CD4-positive, alpha-beta T cell treated with Interleukin-21 for 1 hour (primary cell): Measurements from ENCODE around the gene CRYGB.
A peak's percentile ranks its signal among the peaks of the same experiment; 100 is the strongest.

ENCODE experiments used
- DNase-seq: peaks from one replicate; pipeline ENCODE4 v3.0.0-alpha.2; 2020

Gene CRYGB

DNA sequence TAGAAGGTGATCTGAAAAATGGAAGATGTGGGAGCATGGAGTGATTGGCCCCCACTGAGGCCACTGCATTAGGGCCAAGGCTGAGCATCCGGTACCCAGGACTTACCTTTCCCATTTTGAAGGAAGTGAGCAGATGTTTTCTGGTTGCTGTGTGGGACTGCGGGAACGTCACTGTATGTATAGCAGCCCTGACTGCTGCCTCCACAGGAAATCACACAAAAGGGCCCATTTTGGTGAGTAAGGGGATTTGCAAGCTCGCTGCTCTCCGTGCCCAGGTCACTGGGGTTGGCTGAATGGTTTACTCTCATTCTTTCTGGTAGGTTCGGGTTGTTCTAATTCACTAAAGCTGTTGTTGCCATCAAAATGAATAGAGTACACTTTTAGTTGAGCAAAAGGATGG lies at the start of gene CRYGB:
TSS of gene CRYGB (minus strand) at position 153 of the 400 bp plus-strand sequence. CDS start at position 115, 38 bp downstream.
- DNase-seq, result no peak

GRCh38 chr2:208195531-208195930 lies 49.6 kb upstream of the CRYGB start:
- no peak for DNase-seq

DNA sequence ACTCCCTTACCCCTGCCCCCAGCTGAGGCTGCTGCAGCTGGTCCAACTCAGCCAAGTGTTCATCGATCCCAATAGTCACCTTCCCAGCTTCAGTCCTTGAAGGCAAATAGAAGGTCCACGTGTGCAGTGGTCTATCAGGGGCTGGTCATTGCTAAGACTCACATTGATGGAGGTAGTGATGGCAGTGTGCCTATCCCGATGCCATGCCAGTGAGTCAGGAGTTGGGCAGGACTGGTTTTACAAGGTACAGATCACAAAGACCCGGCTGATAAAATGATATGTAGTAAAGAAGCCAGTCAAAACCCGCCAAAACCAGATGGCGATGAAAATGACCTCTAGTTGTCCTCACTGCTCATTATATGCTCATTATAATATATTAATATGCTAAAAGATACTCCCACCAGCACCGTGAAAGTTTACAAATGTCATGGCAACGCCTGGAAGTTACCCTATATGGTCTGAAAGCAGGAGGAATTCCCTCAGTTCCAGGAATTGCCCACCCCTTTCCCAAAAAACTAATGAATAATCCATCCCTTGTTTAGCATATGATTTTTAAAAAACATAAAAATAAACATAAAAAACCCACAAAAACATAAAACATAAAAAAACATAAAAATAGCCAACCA lies 46.8 kb upstream of the CRYGB start:
- no peak for DNase-seq

- no peak for DNase-seq
These were observed 44.0 kb upstream of the CRYGB start, which contains the start of gene C2orf80 for GRCh38 chr2:208189810-208190503. TSS of gene C2orf80 (minus strand) at chr2:208190030. CDS start at chr2:208186986, 3,044 bp downstream.

GRCh38 chr2:208189069-208189809 lies 43.3 kb upstream of the CRYGB start:
- no peak for DNase-seq

- no peak for DNase-seq
These were observed 40.9 kb upstream of the CRYGB start for GRCh38 chr2:208186893-208187292.

DNA sequence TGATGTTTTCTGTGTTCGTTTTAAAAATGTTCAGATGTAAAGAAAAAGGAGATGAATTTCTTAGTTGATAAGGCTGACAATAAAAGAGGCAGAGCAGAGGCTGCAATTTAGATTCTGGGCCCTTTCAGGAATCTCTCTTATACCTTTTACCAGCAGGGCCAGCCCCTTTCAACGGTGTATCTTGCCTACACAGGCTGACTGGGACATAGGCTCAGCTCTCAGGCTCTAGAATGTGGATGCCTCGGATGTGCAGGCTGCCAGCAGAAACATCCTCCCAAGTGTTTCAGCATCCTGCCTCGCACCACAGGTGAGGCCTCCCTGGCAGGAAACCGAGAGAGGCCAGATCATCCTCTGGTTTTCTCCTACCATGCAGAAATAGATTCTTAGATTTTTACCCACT lies 40.5 kb upstream of the CRYGB start:
- no peak for DNase-seq

DNA sequence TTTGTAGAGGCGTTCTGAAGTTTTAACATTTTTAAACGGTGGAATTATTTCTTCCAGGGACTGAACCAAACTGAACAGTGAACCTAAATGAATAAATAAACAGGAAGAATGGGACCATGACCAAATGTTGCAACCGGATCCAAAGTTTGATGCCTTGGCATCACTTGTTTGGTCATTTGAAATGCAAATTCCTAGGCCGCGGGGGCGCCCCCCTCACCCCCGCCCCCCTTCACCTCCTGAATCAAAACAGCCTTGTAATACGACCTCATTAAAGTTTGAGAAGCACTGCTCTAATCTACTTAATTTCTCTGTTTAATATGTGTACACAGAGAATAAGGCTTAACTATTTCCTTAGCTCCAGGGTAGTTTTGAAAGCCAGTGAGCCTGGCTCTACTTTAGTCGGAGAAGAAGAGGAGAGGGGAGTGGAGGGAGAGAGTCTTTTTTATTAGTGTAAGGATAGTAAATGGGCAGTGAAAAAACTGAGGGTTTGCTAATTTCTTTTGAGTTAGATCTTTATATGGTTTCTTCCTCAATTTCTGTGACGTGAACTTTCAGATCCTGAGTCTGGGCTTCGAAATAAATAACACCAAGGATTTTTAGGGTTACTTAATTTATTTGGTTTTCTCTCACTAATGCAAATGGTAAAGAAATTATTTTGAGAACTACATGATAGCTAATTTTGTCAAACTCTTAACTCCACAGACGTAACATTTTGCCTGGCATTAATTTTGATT lies 38.2 kb upstream of the CRYGB start:
- DNase-seq, result no peak

DNA sequence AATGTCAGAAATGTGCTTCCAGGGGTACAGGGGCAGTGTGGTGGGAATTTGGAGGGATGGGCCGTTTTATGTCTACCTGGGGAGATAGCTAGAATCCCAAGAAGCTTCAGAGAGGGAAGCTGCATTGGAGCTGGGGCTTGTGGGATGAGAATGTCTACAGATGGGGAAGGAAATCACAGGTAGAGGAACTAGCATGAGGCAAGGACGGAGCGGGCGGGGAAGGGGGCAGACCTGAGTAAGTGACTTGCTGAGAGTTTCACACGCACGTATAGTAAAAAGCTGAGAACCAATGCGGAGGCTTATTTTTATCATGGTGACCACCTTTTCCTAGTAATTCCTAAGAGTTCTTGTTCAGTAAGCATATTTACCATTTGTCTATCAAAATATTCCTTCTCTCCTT lies 37.6 kb upstream of the CRYGB start:
- DNase-seq, result no peak

GRCh38 chr2:208182835-208183234 lies 36.9 kb upstream of the CRYGB start:
- DNase-seq, result no peak

GRCh38 chr2:208179028-208179609 lies 33.2 kb upstream of the CRYGB start:
- no peak for DNase-seq

DNA sequence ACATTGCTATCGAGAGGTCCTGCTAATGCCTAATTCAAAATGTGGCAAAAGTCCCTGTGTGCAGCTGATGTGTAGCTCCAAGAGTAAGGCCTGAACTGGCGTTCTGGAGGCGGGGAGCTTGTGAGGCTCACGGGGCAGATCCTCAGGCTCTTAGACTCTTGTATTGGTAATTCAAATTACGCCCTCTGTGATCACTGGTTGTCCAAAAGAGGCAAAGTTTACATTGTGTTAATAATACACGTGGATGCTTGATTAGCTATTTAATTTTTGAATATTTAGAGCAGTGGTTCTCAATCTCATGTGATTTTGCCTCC lies 29.8 kb upstream of the CRYGB start:
- DNase-seq, result no peak

DNA sequence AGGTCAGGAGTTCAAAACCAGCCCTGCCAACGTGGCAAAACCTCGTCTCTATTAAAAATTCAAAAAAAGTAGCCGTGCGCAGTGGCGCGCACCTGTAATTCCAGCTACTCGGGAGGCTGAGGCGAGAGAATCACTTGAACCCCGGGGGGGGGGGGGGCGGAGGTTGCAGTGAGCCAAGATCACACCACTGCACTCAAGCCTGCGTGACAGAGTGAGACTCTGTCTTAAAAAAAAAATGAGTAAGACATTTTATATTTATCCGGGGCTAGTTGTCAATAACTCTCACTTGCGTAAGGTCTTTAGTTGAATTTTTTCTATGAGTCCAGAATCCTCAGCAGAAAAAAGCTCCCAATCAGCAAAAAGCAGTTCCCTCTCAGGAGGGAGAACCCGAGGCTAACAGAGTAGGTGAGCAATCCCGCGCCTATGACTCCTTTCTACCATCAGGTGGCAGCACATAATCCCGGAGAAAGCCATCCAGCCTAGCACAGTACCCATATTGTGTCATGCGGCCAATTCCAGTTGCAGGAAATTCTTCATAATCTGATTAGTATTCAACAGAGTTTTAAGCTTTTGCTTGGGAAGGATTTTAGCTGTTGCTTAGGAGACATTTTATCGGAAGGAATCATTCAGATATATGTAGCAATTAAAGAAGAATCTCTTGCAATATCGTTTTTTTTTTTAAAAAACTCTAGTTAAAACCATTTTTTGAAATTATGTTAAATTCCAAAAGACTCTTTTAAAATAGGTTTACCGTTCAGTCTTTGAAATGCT lies 29.3 kb upstream of the CRYGB start:
- peak; percentile 61 for DNase-seq

DNA sequence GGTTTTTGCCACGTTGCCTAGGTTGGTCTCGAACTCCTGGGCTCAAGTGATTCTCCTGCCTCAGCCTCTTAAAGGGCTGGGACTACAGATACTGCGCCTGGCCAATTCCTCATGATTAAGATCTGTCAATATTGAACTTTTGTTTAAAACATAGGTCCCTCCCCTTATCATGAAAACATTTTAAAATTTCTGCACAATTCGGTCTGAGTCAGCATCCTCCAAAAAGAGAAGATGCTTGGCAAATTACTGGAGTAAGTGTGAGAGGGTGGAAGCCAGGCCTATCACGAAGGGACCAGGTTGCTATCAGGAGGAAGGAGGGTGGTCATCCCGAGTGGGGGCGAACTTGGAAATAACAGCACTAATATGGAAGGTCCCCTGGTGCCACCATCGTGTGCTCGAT lies 28.2 kb upstream of the CRYGB start:
- DNase-seq, result no peak

GRCh38 chr2:208172125-208172524 lies 26.2 kb upstream of the CRYGB start:
- DNase-seq, result no peak

DNA sequence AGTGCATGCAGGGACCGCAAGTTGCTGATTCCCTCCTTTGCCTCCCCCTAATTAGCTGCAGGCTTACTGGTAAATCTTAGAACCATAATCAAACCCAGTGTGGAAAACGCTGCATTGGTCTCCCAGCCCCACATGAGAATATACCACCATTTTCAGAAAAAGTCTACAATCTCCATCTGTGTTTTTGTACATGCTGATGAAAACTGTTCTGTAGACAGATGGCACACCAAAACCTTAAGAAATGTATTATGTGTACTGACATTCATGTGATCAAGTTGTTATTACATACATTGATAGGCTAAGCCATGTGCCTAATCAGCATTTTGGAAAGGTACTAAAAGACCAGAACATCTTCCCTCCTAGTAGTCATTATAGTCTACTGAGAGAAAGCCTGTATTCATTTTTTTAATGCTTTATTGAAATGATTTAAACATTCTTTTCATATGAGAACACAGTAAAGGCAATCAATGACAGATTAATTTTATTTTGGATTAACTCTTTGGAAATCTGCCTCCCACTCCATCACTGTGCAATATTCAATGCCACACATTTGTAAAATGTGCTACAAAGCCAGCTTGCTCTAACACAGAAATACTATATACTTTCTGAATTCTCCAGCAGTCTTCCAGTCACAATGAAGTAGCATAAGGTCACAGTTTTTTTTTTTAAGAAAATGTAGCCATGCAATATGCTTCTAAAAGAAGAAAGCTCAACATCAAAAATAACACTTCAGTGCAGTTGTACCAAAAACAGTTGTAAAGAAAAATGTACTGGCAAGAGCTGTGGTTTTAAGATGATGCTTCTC lies 19.2 kb upstream of the CRYGB start:
- DNase-seq, result no peak

GRCh38 chr2:208163489-208163888 lies 17.5 kb upstream of the CRYGB start, which contains the start of gene CRYGA:
TSS of gene CRYGA (minus strand) at chr2:208163589. CDS start at chr2:208163556, 33 bp downstream.
- no peak for DNase-seq

- DNase-seq, result no peak
These were observed 10.5 kb upstream of the CRYGB start for GRCh38 chr2:208156439-208156838.

GRCh38 chr2:208153156-208153555 lies 7.2 kb upstream of the CRYGB start:
- DNase-seq, result no peak

- DNase-seq, result no peak
These were observed 5.0 kb upstream of the CRYGB start for GRCh38 chr2:208150956-208151355.

- DNase-seq, result no peak
These were observed 4.1 kb upstream of the CRYGB start for GRCh38 chr2:208150094-208150493.
